ENCODE results near the gene TWIST2. TPM values are rescaled to one million over a fixed set of nuclear protein-coding genes. Genes with fewer than 3 reads are reported as not detected.

The TWIST2 gene
- total and polyA plus RNA-seq, 10 of the 15 experiments (the other 5 are each of a cell fraction or from before 2014, with no cell fraction given), result not detected

DNA sequence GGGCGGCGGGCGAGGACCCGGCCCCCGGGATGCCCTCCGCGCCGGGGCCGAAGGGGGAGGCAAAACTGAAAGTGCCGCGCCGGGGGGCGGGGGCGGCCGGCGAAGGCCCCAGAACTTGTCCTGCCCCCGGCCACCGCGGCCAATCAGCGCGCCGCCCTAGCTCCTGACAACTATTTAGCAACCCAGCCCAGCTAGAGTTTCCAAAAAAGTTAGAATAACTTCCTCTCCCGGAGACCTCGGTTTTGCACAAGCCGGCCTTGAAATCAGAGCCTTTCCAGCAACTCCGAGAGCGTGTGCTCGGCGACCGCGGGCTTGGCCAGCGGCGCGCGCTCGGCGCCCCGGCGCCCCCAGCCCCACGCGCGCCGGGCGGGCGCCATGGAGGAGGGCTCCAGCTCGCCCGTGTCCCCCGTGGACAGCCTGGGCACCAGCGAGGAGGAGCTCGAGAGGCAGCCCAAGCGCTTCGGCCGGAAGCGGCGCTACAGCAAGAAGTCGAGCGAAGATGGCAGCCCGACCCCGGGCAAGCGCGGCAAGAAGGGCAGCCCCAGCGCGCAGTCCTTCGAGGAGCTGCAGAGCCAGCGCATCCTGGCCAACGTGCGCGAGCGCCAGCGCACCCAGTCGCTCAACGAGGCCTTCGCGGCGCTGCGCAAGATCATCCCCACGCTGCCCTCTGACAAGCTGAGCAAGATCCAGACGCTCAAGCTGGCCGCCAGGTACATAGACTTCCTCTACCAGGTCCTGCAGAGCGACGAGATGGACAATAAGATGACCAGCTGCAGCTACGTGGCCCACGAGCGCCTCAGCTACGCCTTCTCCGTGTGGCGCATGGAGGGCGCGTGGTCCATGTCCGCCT lies at the start of gene TWIST2 (continued):
- TF ChIP-seq CHD2 (IDR thresholded peaks at IDR 0.05; ENCODE audit: borderline replicate concordance, low read depth, low read length) (no peak), FOXK2 (IDR thresholded peaks at IDR 0.05) (no peak), MYC (IDR thresholded peaks at IDR 0.05; ENCODE audit: insufficient read depth, insufficient read length, insufficient replicate concordance, low read length, severe bottlenecking) (no peak), KAT2A (conservative IDR thresholded peaks at IDR 0.05; ENCODE audit: control insufficient read depth, low read depth, low read length) (no peak), SMC3 (IDR thresholded peaks at IDR 0.05; ENCODE audit: borderline replicate concordance, low read length) (no peak), EP300 (IDR thresholded peaks at IDR 0.05; ENCODE audit: borderline replicate concordance in 1 of 2, control insufficient read depth in 1 of 2, low read depth in 2 of 2, low read length in 2 of 2) (no peak)
- TF ChIP-seq, protein P1, sequence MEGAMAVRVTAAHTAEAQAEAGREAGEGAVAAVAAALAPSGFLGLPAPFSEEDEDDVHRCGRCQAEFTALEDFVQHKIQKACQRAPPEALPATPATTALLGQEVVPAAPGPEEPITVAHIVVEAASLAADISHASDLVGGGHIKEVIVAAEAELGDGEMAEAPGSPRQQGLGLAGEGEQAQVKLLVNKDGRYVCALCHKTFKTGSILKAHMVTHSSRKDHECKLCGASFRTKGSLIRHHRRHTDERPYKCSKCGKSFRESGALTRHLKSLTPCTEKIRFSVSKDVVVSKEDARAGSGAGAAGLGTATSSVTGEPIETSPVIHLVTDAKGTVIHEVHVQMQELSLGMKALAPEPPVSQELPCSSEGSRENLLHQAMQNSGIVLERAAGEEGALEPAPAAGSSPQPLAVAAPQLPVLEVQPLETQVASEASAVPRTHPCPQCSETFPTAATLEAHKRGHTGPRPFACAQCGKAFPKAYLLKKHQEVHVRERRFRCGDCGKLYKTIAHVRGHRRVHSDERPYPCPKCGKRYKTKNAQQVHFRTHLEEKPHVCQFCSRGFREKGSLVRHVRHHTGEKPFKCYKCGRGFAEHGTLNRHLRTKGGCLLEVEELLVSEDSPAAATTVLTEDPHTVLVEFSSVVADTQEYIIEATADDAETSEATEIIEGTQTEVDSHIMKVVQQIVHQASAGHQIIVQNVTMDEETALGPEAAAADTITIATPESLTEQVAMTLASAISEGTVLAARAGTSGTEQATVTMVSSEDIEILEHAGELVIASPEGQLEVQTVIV (IDR thresholded peaks at IDR 0.05; ENCODE audit: borderline replicate concordance, partially characterized antibody), result no peak

DNA sequence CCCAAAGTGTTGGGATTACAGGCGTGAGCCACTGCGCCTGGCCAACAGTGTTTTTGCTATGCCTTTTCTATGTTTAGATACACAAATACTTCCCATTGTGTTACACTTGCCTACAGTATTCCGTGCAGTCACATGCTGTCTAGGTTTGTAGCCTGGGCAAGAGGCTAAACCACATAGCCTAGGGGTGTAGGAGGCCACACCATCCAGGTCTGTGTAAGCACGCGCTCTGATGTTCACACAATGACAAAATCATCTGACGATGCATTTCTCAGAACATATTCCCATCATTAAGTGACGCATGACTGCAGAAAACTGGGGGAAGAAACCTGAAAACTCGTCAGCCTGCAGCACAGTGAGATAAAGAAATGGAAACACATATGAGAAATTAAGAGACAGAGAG lies 46.1 kb upstream of the TWIST2 start:
- Histone ChIP-seq H3K9ac (ENCODE audit: control insufficient read depth, insufficient read depth, low read length) (no peak overlapping the region), H3K4me2 (ENCODE audit: control insufficient read depth, insufficient read depth) (no peak overlapping the region), H3K36me3 (ENCODE audit: control insufficient read depth in 2 of 2, insufficient read depth in 2 of 2, low read length in 1 of 2) (no peaks in the 10 kb centered on the region), H3K27ac (ENCODE audit: control insufficient read depth, insufficient read depth) (no peak overlapping the region), H3K9me3 (replicated peaks; ENCODE audit: control insufficient read depth, insufficient read depth, low read length) (no peaks in the 10 kb centered on the region; the same call in 2 of the 3 replicates), H3K79me2 (ENCODE audit: control insufficient read depth, insufficient read depth, low read length) (no peaks in the 10 kb centered on the region), H2AFZ (ENCODE audit: control insufficient read depth, low read depth, low read length) (no peak overlapping the region), H3K4me1 (ENCODE audit: control insufficient read depth, insufficient read depth, low read length) (no peaks in the 10 kb centered on the region), H3K27me3 (replicated peaks in 1 of 2; ENCODE audit: control insufficient read depth in 2 of 2, insufficient read depth in 2 of 2, low read length in 1 of 2) (no peaks in the 10 kb centered on the region), H3K4me3 (no peak overlapping the region), H4K20me1 (ENCODE audit: control insufficient read depth, insufficient read depth) (no peaks in the 10 kb centered on the region)
- ChIA-PET CTCF (no interaction called here), RAD21 (ENCODE audit: unreplicated experiment) (no interaction called here), SMC1A (ENCODE audit: uncharacterized antibody, unreplicated experiment) (interaction anchor here (0.5 kb wide), 1 partner anchor 14 kb away, joined by 3 read pairs; no protein-coding TSS in a partner anchor), POLR2A (no interaction called here)
- 67% methylated on average over 8 of the region's 8 CpGs for WGBS (ENCODE audit: insufficient coverage, insufficient replicate concordance, low lambda C conversion rate, missing lambda C conversion rate)
- ATAC-seq, result no peak
- BruUV-seq (replicated peaks), result no TSS peak
- no peak for FAIRE-seq
- intact Hi-C loops (cut with micrococcal nuclease; ENCODE audit: unreplicated experiment) (no loop called here), in situ Hi-C loops (cut with MboI) (no loop called here)
- DNase-seq (ENCODE audit: low read depth, low spot score), result no peak
- TF ChIP-seq MYC (IDR thresholded peaks at IDR 0.05; ENCODE audit: insufficient read depth, insufficient read length, insufficient replicate concordance, low read length, severe bottlenecking) (no peak), LARP7 (IDR thresholded peaks at IDR 0.05) (no peak), STAT3 (IDR thresholded peaks at IDR 0.05; ENCODE audit: low read depth, low read length) (no peak), WRNIP1 (IDR thresholded peaks at IDR 0.05; ENCODE audit: borderline replicate concordance, low read depth, low read length) (no peak), SREBF1 (IDR thresholded peaks at IDR 0.05; ENCODE audit: low read length) (no peak), FOXM1 (IDR thresholded peaks at IDR 0.05; ENCODE audit: low read depth, low read length) (no peak), NFYB (IDR thresholded peaks at IDR 0.05; ENCODE audit: insufficient read depth, low read depth, low read length) (no peak), YBX1 (IDR thresholded peaks at IDR 0.05) (no peak)
- TF ChIP-seq, protein P2, sequence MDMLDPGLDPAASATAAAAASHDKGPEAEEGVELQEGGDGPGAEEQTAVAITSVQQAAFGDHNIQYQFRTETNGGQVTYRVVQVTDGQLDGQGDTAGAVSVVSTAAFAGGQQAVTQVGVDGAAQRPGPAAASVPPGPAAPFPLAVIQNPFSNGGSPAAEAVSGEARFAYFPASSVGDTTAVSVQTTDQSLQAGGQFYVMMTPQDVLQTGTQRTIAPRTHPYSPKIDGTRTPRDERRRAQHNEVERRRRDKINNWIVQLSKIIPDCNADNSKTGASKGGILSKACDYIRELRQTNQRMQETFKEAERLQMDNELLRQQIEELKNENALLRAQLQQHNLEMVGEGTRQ (IDR thresholded peaks at IDR 0.05; ENCODE audit: borderline replicate concordance, low read depth, low read length), result no peak
- TF ChIP-seq, protein P3, sequence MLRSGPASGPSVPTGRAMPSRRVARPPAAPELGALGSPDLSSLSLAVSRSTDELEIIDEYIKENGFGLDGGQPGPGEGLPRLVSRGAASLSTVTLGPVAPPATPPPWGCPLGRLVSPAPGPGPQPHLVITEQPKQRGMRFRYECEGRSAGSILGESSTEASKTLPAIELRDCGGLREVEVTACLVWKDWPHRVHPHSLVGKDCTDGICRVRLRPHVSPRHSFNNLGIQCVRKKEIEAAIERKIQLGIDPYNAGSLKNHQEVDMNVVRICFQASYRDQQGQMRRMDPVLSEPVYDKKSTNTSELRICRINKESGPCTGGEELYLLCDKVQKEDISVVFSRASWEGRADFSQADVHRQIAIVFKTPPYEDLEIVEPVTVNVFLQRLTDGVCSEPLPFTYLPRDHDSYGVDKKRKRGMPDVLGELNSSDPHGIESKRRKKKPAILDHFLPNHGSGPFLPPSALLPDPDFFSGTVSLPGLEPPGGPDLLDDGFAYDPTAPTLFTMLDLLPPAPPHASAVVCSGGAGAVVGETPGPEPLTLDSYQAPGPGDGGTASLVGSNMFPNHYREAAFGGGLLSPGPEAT (IDR thresholded peaks at IDR 0.05; ENCODE audit: low read depth), result no peak
